Endothelial cell of umbilical vein (primary cell): ENCODE data around the gene MREG. TPM values are rescaled to one million over a fixed set of nuclear protein-coding genes. Genes with fewer than 3 reads are reported as not detected.

Source experiments
- BruUV-seq: library from RNA; stranded (reverse); fragments of 400-500 nt; replicated peaks from 2 replicates; lab custom pipeline; 2021; lab: Mats Ljungman, UMichigan
- CTCF ChIA-PET: fragments of 300-600, 350-600 bp; sonication (Branson Sonifier 250); formaldehyde crosslinking; loops from one replicate; lab custom pipeline; 2021; ENCODE audit warnings: antibody characterized with exemption, inconsistent platforms; lab: Charles Lee
- POLR2A ChIA-PET: fragments of 300-600, 350-600 bp; sonication (Branson Sonifier 250); formaldehyde crosslinking; loops from one replicate; lab custom pipeline; 2021; ENCODE audit warnings: antibody characterized with exemption, inconsistent platforms; lab: Charles Lee
- DNase-seq: peaks from one replicate; pipeline ENCODE4 v3.0.0-alpha.2; 2011; ENCODE audit warnings: low read depth, low spot score
- FAIRE-seq: peaks from 2 replicates; lab custom pipeline; 2011; peaks lifted over from hg19 to GRCh38; lab: Jason Lieb, UNC
- H2AFZ ChIP-seq: 2 replicates; pipeline ENCODE4 v1.6.0; 2012; ENCODE audit warnings: low read depth, low read length, control low read depth, inconsistent platforms
- H3K27ac ChIP-seq: 2 replicates; pipeline ENCODE4 v1.5.1; 2011; ENCODE audit warnings: low read depth, mild to moderate bottlenecking, control low read depth, low read length, moderate library complexity; ENCODE audit not compliant: insufficient read depth
- H3K27me3 ChIP-seq, 2 experiments: 2 replicates each; pipeline versions ENCODE4 v1.6.0 to v1.6.1; 2011; ENCODE audit warnings: low read length in 2 of 2, mixed read lengths in 1 of 2; ENCODE audit not compliant: control insufficient read depth in 2 of 2, insufficient read depth in 2 of 2
- H3K36me3 ChIP-seq, 2 experiments: 2 replicates in 1 of 2; 3 replicates in 1 of 2; pipeline ENCODE4 v1.5.1; 2011; ENCODE audit warnings: low read length in 2 of 2, mild to moderate bottlenecking in 1 of 2, moderate library complexity in 1 of 2; ENCODE audit not compliant: control insufficient read depth in 2 of 2, insufficient read depth in 2 of 2; ENCODE audit errors: extremely low read depth in 1 of 2
- H3K4me1 ChIP-seq: 3 replicates; pipeline ENCODE4 v1.5.1; 2011; ENCODE audit warnings: mild to moderate bottlenecking, low read length; ENCODE audit not compliant: control insufficient read depth, insufficient read depth; ENCODE audit errors: extremely low read depth
- H3K4me2 ChIP-seq: 2 replicates; pipeline ENCODE4 v1.6.1; 2011; ENCODE audit warnings: low read length, control low read depth, mixed read lengths; ENCODE audit not compliant: insufficient read depth
- H3K4me3 ChIP-seq, 3 experiments: fragments of 200-600 bp in 1 of 3; sonication (generic), shearing (Covaris generic) in 1 of 3; replicated peaks in 1 of 3; 2 replicates each; pipeline ENCODE4 v1.5.1; 2011 to 2016; ENCODE audit warnings: control low read depth in 3 of 3, low read length in 3 of 3, mild to moderate bottlenecking in 2 of 3, inconsistent platforms in 1 of 3, low read depth in 1 of 3, moderate library complexity in 1 of 3; ENCODE audit not compliant: insufficient read depth in 1 of 3
- H3K79me2 ChIP-seq: 2 replicates; pipeline ENCODE4 v1.6.0; 2012; ENCODE audit warnings: low read length, inconsistent platforms; ENCODE audit not compliant: control insufficient read depth, insufficient read depth
- H3K9ac ChIP-seq: replicated peaks from 2 replicates; pipeline ENCODE3; 2011; ENCODE audit warnings: low read length, control low read depth; ENCODE audit not compliant: insufficient read depth; ENCODE audit errors: extremely low read depth
- H3K9me1 ChIP-seq: replicated peaks from 3 replicates; pipeline ENCODE4 v1.6.0; 2011; ENCODE audit warnings: mild to moderate bottlenecking, low read length; ENCODE audit not compliant: control insufficient read depth, insufficient read depth; ENCODE audit errors: extremely low read depth
- H3K9me3 ChIP-seq: replicated peaks from 2 replicates; pipeline ENCODE4 v1.5.1; 2012; ENCODE audit warnings: low read length, inconsistent platforms; ENCODE audit not compliant: control insufficient read depth, insufficient read depth
- H4K20me1 ChIP-seq: replicated peaks from 2 replicates; pipeline ENCODE3; 2011; ENCODE audit warnings: mild to moderate bottlenecking, low read length; ENCODE audit not compliant: control insufficient read depth, insufficient read depth; ENCODE audit errors: extremely low read depth
- EZH2 ChIP-seq: IDR thresholded peaks from 2 replicates; pipeline ENCODE4 v1.6.1; 2012; ENCODE audit warnings: borderline replicate concordance, low read depth, mild to moderate bottlenecking, moderate library complexity, low read length, inconsistent platforms; ENCODE audit not compliant: severe bottlenecking
- FOS ChIP-seq: IDR thresholded peaks from 2 replicates; pipeline ENCODE4 v1.6.1; 2011; ENCODE audit warnings: mild to moderate bottlenecking, low read length, moderate library complexity, borderline replicate concordance; ENCODE audit not compliant: insufficient read depth
- GATA2 ChIP-seq: IDR thresholded peaks from 2 replicates; pipeline ENCODE4 v1.7.0; 2011; ENCODE audit warnings: low read depth, mild to moderate bottlenecking, moderate library complexity, mixed read lengths, low read length; ENCODE audit not compliant: insufficient read length, insufficient read depth
- JUN ChIP-seq: IDR thresholded peaks from 2 replicates; pipeline ENCODE4 v1.6.1; 2011; ENCODE audit warnings: borderline replicate concordance, low read depth; ENCODE audit not compliant: insufficient read length, insufficient read depth
- MYC ChIP-seq: IDR thresholded peaks from one replicate; pipeline ENCODE4 v1.6.1; 2011; ENCODE audit warnings: mild to moderate bottlenecking, low read depth, low read length
- POLR2AphosphoS5 ChIP-seq: IDR thresholded peaks from 2 replicates; pipeline ENCODE4 v1.6.1; 2012; ENCODE audit warnings: low read depth, mild to moderate bottlenecking, control low read depth, low read length, moderate library complexity; ENCODE audit not compliant: insufficient read depth
- dilution Hi-C: fragments of 300-500 bp; cut with MboI; formaldehyde crosslinking; loops from one replicate; pipeline ENCODE4 v1.15.0; 2019; ENCODE audit warnings: low sequenced_read_pairs; ENCODE audit not compliant: extremely low pct_ligation_motif_present
- intact Hi-C: fragments of 100-400 bp; cut with micrococcal nuclease; formaldehyde crosslinking; loops from one replicate; pipeline ENCODE4 v1.10.0; 2022
- polyA plus RNA-seq, 4 experiments: library from polyadenylated mRNA; depleted of rRNA in 3 of 4; stranded (reverse) in 3 of 4; unstranded in 1 of 4; fragments of >200 nt; gene quantifications; 2 replicates each; pipeline versions ENCODE4 v1.2.1 to v1.2.3, GENCODE V29; 2011 to 2012; ENCODE audit warnings: missing spikeins in 1 of 4
- total RNA-seq: library from RNA; stranded (reverse); gene quantifications from 2 replicates; pipeline ENCODE4 v1.2.3, GENCODE V29; 2021
- TF ChIP-seq, protein P1 (sequence below), 2 donors: IDR thresholded peaks; 1 replicate in 1 of 2; 2 replicates in 1 of 2; pipeline ENCODE4 v1.5.1; 2011; ENCODE audit warnings: low read length in 2 of 2, mild to moderate bottlenecking in 2 of 2, moderate library complexity in 2 of 2, control low read depth in 1 of 2, inconsistent platforms in 1 of 2, low read depth in 1 of 2; ENCODE audit not compliant: insufficient read depth in 1 of 2; ENCODE audit errors: extremely low read depth in 1 of 2

MREG gene
- total and polyA plus RNA-seq, 2 donors (not counting 3 experiments of a cell fraction or from before 2014, with no cell fraction given): 0.41 to 3.9 TPM

- Histone ChIP-seq H3K9me1 (no peaks in the 10 kb centered on the region), H3K27me3 (no peaks in the 10 kb centered on the region), H3K4me2 (no peak overlapping the region), H2AFZ (no peak overlapping the region), H3K36me3 (no peaks in the 10 kb centered on the region), H3K27ac (no peak overlapping the region), H3K9ac (no peak overlapping the region), H3K79me2 (no peaks in the 10 kb centered on the region), H3K4me3 (no peak overlapping the region), H4K20me1 (no peaks in the 10 kb centered on the region), H3K9me3 (no peaks in the 10 kb centered on the region), H3K4me1 (no peaks in the 10 kb centered on the region)
- BruUV-seq: no TSS peak
- ChIA-PET CTCF (interaction anchor here (1.2 to 1.5 kb wide), 2 partner anchors 8 to 9 kb away, joined by 3 to 4 read pairs; no protein-coding TSS in a partner anchor), POLR2A (no interaction called here)
- intact Hi-C loops (no loop called here), dilution Hi-C loops (no loop called here)
- no peak for DNase-seq
- FAIRE-seq: no peak
- TF ChIP-seq EZH2 (no peak), JUN (no peak), GATA2 (no peak), POLR2AphosphoS5 (no peak), MYC (no peak), FOS (no peak)
- TF ChIP-seq, protein P1, sequence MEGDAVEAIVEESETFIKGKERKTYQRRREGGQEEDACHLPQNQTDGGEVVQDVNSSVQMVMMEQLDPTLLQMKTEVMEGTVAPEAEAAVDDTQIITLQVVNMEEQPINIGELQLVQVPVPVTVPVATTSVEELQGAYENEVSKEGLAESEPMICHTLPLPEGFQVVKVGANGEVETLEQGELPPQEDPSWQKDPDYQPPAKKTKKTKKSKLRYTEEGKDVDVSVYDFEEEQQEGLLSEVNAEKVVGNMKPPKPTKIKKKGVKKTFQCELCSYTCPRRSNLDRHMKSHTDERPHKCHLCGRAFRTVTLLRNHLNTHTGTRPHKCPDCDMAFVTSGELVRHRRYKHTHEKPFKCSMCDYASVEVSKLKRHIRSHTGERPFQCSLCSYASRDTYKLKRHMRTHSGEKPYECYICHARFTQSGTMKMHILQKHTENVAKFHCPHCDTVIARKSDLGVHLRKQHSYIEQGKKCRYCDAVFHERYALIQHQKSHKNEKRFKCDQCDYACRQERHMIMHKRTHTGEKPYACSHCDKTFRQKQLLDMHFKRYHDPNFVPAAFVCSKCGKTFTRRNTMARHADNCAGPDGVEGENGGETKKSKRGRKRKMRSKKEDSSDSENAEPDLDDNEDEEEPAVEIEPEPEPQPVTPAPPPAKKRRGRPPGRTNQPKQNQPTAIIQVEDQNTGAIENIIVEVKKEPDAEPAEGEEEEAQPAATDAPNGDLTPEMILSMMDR (IDR thresholded peaks at IDR 0.05; ENCODE audit: extremely low read depth in 1 of 2, insufficient read depth in 1 of 2, low read depth in 1 of 2, low read length in 2 of 2): no peak
These were observed 28.1 kb upstream of the MREG start for GRCh38 chr2:216041438-216041837.
